Liver (tissue), 9 donors: ENCODE measurements around the gene ANO8. TPM values are rescaled to one million over a fixed set of nuclear protein-coding genes. Genes with fewer than 3 reads are reported as not detected.

Experiments
- DNase-seq: peaks from one replicate; pipeline ENCODE4 v3.0.0-alpha.2; 2017; ENCODE audit warnings: low spot score
- H3K27ac ChIP-seq, 2 donors: one replicate each; pipeline ENCODE4 v1.7.0; 2013; ENCODE audit warnings: inconsistent platforms in 2 of 2, low read length in 2 of 2, control low read depth in 1 of 2, low read depth in 1 of 2, mild to moderate bottlenecking in 1 of 2
- H3K27me3 ChIP-seq, 4 donors: one replicate each; pipeline versions ENCODE4 v1.6.1 to v1.7.0; 2013; ENCODE audit warnings: low read length in 3 of 4, inconsistent platforms in 1 of 4, mild to moderate bottlenecking in 1 of 4, moderate library complexity in 1 of 4; ENCODE audit not compliant: control insufficient read depth in 4 of 4, insufficient read depth in 4 of 4
- H3K36me3 ChIP-seq, 4 donors: one replicate each; pipeline versions ENCODE4 v1.6.1 to v1.7.0; 2013; ENCODE audit warnings: low read length in 3 of 4, mild to moderate bottlenecking in 3 of 4, low read depth in 1 of 4, moderate library complexity in 1 of 4; ENCODE audit not compliant: control insufficient read depth in 4 of 4, insufficient read depth in 3 of 4
- H3K4me1 ChIP-seq, 4 donors: one replicate each; pipeline versions ENCODE4 v1.6.1 to v1.7.0; 2013; ENCODE audit warnings: low read length in 3 of 4, mild to moderate bottlenecking in 3 of 4, moderate library complexity in 1 of 4; ENCODE audit not compliant: control insufficient read depth in 4 of 4, insufficient read depth in 4 of 4
- H3K4me3 ChIP-seq, 3 donors: one replicate each; pipeline versions ENCODE4 v1.6.1 to v1.7.0; 2013; ENCODE audit warnings: low read length in 3 of 3, control low read depth in 1 of 3, low read depth in 1 of 3, mild to moderate bottlenecking in 1 of 3
- H3K9ac ChIP-seq, 2 donors: one replicate each; pipeline ENCODE4 v1.7.0; 2013; ENCODE audit warnings: low read length in 2 of 2, mild to moderate bottlenecking in 2 of 2, moderate library complexity in 2 of 2, control low read depth in 1 of 2, low read depth in 1 of 2
- H3K9me3 ChIP-seq, 4 donors: one replicate each; pipeline versions ENCODE4 v1.6.1 to v1.7.0; 2013; ENCODE audit warnings: low read length in 3 of 4; ENCODE audit not compliant: control insufficient read depth in 4 of 4
- ATF3 ChIP-seq: IDR thresholded peaks from 2 replicates; pipeline ENCODE4 v1.6.1; 2016; ENCODE audit warnings: antibody characterized with exemption
- CTCF ChIP-seq: fragments of 150-350 bp; IDR thresholded peaks from 2 replicates; pipeline ENCODE4 v1.5.1; 2017; ENCODE audit warnings: improper control_type of control experiment, low read depth, low read length; ENCODE audit not compliant: missing input control
- EGR1 ChIP-seq, 2 donors: IDR thresholded peaks; 2 replicates each; pipeline ENCODE4 v1.6.1; 2016 to 2018; ENCODE audit warnings: antibody characterized with exemption in 2 of 2, low read depth in 2 of 2
- FOXA1 ChIP-seq: IDR thresholded peaks from 2 replicates; pipeline ENCODE4 v1.6.1; 2016; ENCODE audit warnings: antibody characterized with exemption
- FOXA2 ChIP-seq: IDR thresholded peaks from 2 replicates; pipeline ENCODE4 v1.6.1; 2016; ENCODE audit warnings: antibody characterized with exemption
- GABPA ChIP-seq, 2 donors: IDR thresholded peaks in 1 of 2; conservative IDR thresholded peaks in 1 of 2; 2 replicates each; pipeline ENCODE4 v1.6.1; 2016; ENCODE audit warnings: antibody characterized with exemption in 2 of 2, mild to moderate bottlenecking in 1 of 2, moderate library complexity in 1 of 2
- HNF4A ChIP-seq, 2 donors: conservative IDR thresholded peaks; 2 replicates each; pipeline ENCODE4 v1.6.1; 2016; ENCODE audit warnings: antibody characterized with exemption in 2 of 2, mild to moderate bottlenecking in 2 of 2
- HNF4G ChIP-seq: IDR thresholded peaks from 2 replicates; pipeline ENCODE4 v1.6.1; 2016; ENCODE audit warnings: antibody characterized with exemption
- JUND ChIP-seq, 2 donors: IDR thresholded peaks; 2 replicates each; pipeline ENCODE4 v1.6.1; 2016; ENCODE audit warnings: antibody characterized with exemption in 2 of 2
- MAX ChIP-seq: IDR thresholded peaks from 2 replicates; pipeline ENCODE4 v1.6.1; 2016; ENCODE audit warnings: antibody characterized with exemption
- NR2F2 ChIP-seq: IDR thresholded peaks from 2 replicates; pipeline ENCODE4 v1.6.1; 2016; ENCODE audit warnings: antibody characterized with exemption
- RAD21 ChIP-seq, 2 donors: IDR thresholded peaks; 2 replicates each; pipeline ENCODE4 v1.6.1; 2016; ENCODE audit warnings: antibody characterized with exemption in 2 of 2, mild to moderate bottlenecking in 2 of 2
- REST ChIP-seq: IDR thresholded peaks from 2 replicates; pipeline ENCODE4 v1.6.1; 2016; ENCODE audit warnings: antibody characterized with exemption, mild to moderate bottlenecking
- RXRA ChIP-seq, 2 donors: IDR thresholded peaks; 2 replicates each; pipeline ENCODE4 v1.6.1; 2017 to 2018; ENCODE audit warnings: antibody characterized with exemption in 2 of 2, mild to moderate bottlenecking in 1 of 2
- SP1 ChIP-seq: IDR thresholded peaks from 2 replicates; pipeline ENCODE4 v1.6.1; 2018; ENCODE audit warnings: antibody characterized with exemption, mild to moderate bottlenecking
- TAF1 ChIP-seq: conservative IDR thresholded peaks from 2 replicates; pipeline ENCODE4 v1.6.1; 2016; ENCODE audit warnings: antibody characterized with exemption, mild to moderate bottlenecking
- YY1 ChIP-seq: IDR thresholded peaks from 2 replicates; pipeline ENCODE4 v1.6.1; 2016; ENCODE audit warnings: antibody characterized with exemption, mild to moderate bottlenecking
- ZBTB33 ChIP-seq: IDR thresholded peaks from 2 replicates; pipeline ENCODE4 v1.6.1; 2016; ENCODE audit warnings: antibody characterized with exemption
- WGBS: extraction: QIAGEN DNeasy Blood & Tissue Kit; methylation state at CpG from one replicate; pipeline ENCODE4 v1.1.7; 2013; 5-methylcytosine and 5-hydroxymethylcytosine counted together
- polyA plus RNA-seq, 2 donors: library from polyadenylated mRNA; stranded (reverse) in 1 of 2; unstranded in 1 of 2; fragments of 200-250 nt in 1 of 2; fragments of >200 nt in 1 of 2; fragmentation: Nextera tagmentation in 1 of 2; extraction: Ambion mirVana in 1 of 2; gene quantifications; one replicate each; pipeline versions ENCODE4 v1.2.1 to v1.2.3, GENCODE V29; 2013 to 2015
- total RNA-seq, 2 donors: library from RNA; depleted of rRNA; stranded (reverse); fragments of >200 nt; gene quantifications; one replicate each; pipeline ENCODE4 v1.2.3, GENCODE V29; 2014
- donor health status: healthy.
- donor health status: healthy.
- donor health status: healthy.
- donor health status: healthy.
- donor health status: healthy.

ANO8 gene
- total and polyA plus RNA-seq, 4 donors, result 0.75 to 5.8 (median 2.1) TPM

GRCh38 chr19:17332360-17332676 lies 2.3 kb downstream of the ANO8 start (continued):
- TF ChIP-seq CTCF, result no peak
- no peak for TF ChIP-seq YY1
- no peak for TF ChIP-seq FOXA2
- TF ChIP-seq MAX, result no peak
- no peak for TF ChIP-seq FOXA1

- no peaks in the 10 kb centered on the region for H3K27me3 ChIP-seq
- H3K36me3 ChIP-seq, result no peaks in the 10 kb centered on the region
- H3K4me1 ChIP-seq, result peaks cover 14 to 25% (median 18%) of the 10 kb centered on the region in 4 donors
- WGBS, result 90% methylated on average over 13 of the region's 13 CpGs
- DNase-seq, result no peak
- no peak overlapping the region for H3K27ac ChIP-seq
- no peaks in the 10 kb centered on the region for H3K9me3 ChIP-seq
- H3K4me3 ChIP-seq, result no peak overlapping the region
- no peak for TF ChIP-seq SP1
- TF ChIP-seq HNF4G, result no peak
- no peak for TF ChIP-seq TAF1
- TF ChIP-seq MAX, result no peak
- no peak for TF ChIP-seq ZBTB33
- TF ChIP-seq FOXA2, result no peak
- no peak for TF ChIP-seq NR2F2
- TF ChIP-seq JUND (IDR thresholded peaks at IDR 0.05), result no peak
- no peak for TF ChIP-seq RAD21 (IDR thresholded peaks at IDR 0.05)
- TF ChIP-seq YY1, result no peak
- no peak for TF ChIP-seq ATF3
- TF ChIP-seq REST, result no peak
- no peak for TF ChIP-seq CTCF
- no peak for TF ChIP-seq EGR1 (IDR thresholded peaks at IDR 0.05; ENCODE audit: low read depth in 2 of 2)
- TF ChIP-seq HNF4A (conservative IDR thresholded peaks at IDR 0.05), result no peak
- no peak for TF ChIP-seq RXRA (IDR thresholded peaks at IDR 0.05)
- TF ChIP-seq FOXA1, result no peak
- TF ChIP-seq GABPA (IDR thresholded peaks at IDR 0.05 in 1 of 2, conservative IDR thresholded peaks at IDR 0.05 in 1 of 2), result no peak
- no peak overlapping the region for H3K9ac ChIP-seq
Measured at GRCh38 chr19:17331045-17331558, 3.6 kb downstream of the ANO8 start.
